DND-41 (cell line): Measurements from ENCODE around the gene CTF1.

ENCODE experiments used
- EZH2 ChIP-seq: IDR thresholded peaks from 3 replicates; pipeline ENCODE4 v1.6.1; 2012; ENCODE audit warnings: borderline replicate concordance, low read depth, mild to moderate bottlenecking, moderate library complexity, low read length, inconsistent platforms; ENCODE audit not compliant: severe bottlenecking
- TF ChIP-seq, protein P1 (sequence below): IDR thresholded peaks from 2 replicates; pipeline ENCODE4 v1.5.1; 2012; ENCODE audit warnings: borderline replicate concordance, low read length, moderate library complexity, mild to moderate bottlenecking; ENCODE audit not compliant: poor library complexity, severe bottlenecking; ENCODE audit errors: extremely low read depth

DNA sequence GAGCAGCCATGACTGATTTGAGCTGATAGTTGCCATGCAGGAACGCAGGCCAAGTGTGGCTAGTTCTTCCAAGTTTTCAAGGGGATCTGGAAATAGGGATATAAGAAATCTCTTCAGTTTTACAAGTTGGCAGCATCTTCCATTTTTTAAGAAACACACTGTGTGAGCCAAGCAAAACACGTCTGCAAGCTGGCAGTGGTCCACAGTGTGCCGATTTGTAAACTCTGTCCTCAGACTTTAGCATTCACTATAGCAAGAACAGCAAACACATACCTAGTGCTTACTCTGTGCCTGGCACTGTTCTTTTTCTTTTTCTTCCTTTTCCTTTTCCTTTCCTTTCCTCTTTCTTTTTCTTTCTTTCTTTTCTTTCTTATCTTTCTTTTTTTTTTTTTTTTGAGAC, 55.3 kb downstream of the CTF1 start:
- no peak for TF ChIP-seq EZH2
- TF ChIP-seq, protein P1, sequence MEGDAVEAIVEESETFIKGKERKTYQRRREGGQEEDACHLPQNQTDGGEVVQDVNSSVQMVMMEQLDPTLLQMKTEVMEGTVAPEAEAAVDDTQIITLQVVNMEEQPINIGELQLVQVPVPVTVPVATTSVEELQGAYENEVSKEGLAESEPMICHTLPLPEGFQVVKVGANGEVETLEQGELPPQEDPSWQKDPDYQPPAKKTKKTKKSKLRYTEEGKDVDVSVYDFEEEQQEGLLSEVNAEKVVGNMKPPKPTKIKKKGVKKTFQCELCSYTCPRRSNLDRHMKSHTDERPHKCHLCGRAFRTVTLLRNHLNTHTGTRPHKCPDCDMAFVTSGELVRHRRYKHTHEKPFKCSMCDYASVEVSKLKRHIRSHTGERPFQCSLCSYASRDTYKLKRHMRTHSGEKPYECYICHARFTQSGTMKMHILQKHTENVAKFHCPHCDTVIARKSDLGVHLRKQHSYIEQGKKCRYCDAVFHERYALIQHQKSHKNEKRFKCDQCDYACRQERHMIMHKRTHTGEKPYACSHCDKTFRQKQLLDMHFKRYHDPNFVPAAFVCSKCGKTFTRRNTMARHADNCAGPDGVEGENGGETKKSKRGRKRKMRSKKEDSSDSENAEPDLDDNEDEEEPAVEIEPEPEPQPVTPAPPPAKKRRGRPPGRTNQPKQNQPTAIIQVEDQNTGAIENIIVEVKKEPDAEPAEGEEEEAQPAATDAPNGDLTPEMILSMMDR = no peak
